Activated naive CD4-positive, alpha-beta T cell treated with anti-CD3 and anti-CD28 coated beads, Interleukin-2, amount 10 ng/mL, durations not matched to agents 7 days and 5 days (primary cell): ENCODE measurements around the gene CLEC16A.
"Not testable (repeated sequence)": the region's sequence is repeated elsewhere in the genome, so short reads cannot be mapped to it uniquely, and the experiment has no call there.

Source experiments
- CTCF ChIA-PET: fragments of 350-600 bp; sonication (Branson Sonifier 250); formaldehyde crosslinking; loops from one replicate; lab custom pipeline; 2021; ENCODE audit warnings: antibody characterized with exemption; lab: Charles Lee
- DNase-seq: peaks from one replicate; pipeline ENCODE4 v3.0.0-alpha.2; 2020
- H3K27ac Mint-ChIP-seq: one replicate; pipeline ENCODE4 v1.8.0; 2021; ENCODE audit warnings: mild to moderate bottlenecking, moderate library complexity, mixed read lengths
- H3K27me3 Mint-ChIP-seq: one replicate; pipeline ENCODE4 v1.8.0; 2021; ENCODE audit warnings: mild to moderate bottlenecking, mixed read lengths
- H3K36me3 Mint-ChIP-seq: one replicate; pipeline ENCODE4 v1.8.0; 2021; ENCODE audit warnings: mixed read lengths
- H3K4me1 Mint-ChIP-seq: one replicate; pipeline ENCODE4 v1.8.0; 2021; ENCODE audit warnings: mixed read lengths
- H3K4me3 Mint-ChIP-seq: one replicate; pipeline ENCODE4 v1.8.0; 2021; ENCODE audit warnings: mild to moderate bottlenecking, moderate library complexity, mixed read lengths
- H3K9me3 Mint-ChIP-seq: one replicate; pipeline ENCODE4 v1.8.0; 2021; ENCODE audit warnings: mixed read lengths

Gene CLEC16A

DNA sequence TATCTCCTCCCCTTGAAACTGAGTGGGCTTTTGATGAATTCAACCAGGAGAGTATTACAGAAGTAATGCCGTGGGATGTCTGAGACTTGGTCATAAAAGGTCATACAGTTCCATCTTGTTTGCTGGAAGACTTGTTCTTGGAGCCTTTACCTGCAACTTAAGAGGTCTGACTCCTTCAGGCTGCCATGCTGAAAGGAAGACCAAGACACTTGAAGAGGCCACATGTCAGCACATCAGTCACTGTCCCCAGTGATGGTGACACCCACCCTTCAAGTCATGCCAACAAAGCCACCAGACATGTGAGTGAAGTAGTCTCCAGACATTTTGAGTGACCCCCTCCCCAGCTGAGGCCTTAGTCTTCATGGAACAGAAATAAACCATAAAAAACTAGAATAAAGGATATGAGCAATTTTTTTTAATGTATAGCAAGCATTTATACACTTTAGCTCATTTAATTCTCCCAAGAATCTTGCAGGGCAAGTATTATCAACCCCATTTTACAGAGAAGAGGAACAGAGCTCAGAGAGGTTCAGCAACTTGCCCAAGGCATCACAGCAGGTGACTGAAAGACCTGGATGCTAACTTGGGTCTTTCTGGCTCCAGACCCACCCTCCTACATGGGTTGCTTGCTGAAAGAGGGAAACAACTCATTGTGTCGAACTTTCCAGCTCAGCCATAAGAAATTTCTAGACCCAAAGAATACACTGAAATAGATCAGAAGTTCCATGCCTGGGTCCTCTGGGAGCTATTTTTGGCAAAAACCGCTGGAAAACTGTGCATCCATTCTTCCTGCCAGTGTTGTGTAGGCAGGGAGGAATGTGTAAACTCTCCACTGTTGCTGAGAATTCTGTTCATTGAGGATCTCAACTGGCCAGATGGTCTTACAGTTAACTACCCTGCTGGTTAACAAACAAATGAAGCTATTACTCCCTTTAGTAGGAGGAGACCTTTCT is 273.6 kb downstream of the CLEC16A start:
- CTCF ChIA-PET = interaction anchor here (0.9 to 3.1 kb wide), 5 partner anchors 11 to 114 kb away, joined by 3 to 19 read pairs (median 4); no protein-coding TSS in a partner anchor
- peaks cover 27% of the 10 kb centered on the region for H3K36me3 Mint-ChIP-seq
- H3K27me3 Mint-ChIP-seq = no peaks in the 10 kb centered on the region
- H3K4me3 Mint-ChIP-seq = no peak overlapping the region
- H3K27ac Mint-ChIP-seq = no peak overlapping the region
- no peak for DNase-seq
- H3K4me1 Mint-ChIP-seq = peaks cover 39% of the 10 kb centered on the region
- H3K9me3 Mint-ChIP-seq = peaks cover 25% of the 10 kb centered on the region

GRCh38 chr16:11218604-11218962 is 274.2 kb downstream of the CLEC16A start:
- H3K36me3 Mint-ChIP-seq = peaks cover 27% of the 10 kb centered on the region
- H3K9me3 Mint-ChIP-seq = peaks cover 25% of the 10 kb centered on the region
- no peaks in the 10 kb centered on the region for H3K27me3 Mint-ChIP-seq
- DNase-seq = no peak
- CTCF ChIA-PET = interaction anchor here (0.9 to 3.1 kb wide), 5 partner anchors 11 to 115 kb away, joined by 3 to 19 read pairs (median 4); no protein-coding TSS in a partner anchor
- H3K4me3 Mint-ChIP-seq = no peak overlapping the region
- peaks cover 45% of the 10 kb centered on the region for H3K4me1 Mint-ChIP-seq
- H3K27ac Mint-ChIP-seq = peak overlapping the region; percentile 58

GRCh38 chr16:11219178-11219577 is 274.8 kb downstream of the CLEC16A start:
- Mint-ChIP-seq H3K4me1 (peaks cover 51% of the 10 kb centered on the region), H3K4me3 (no peak overlapping the region), H3K27me3 (no peaks in the 10 kb centered on the region), H3K27ac (peak overlapping the region; percentile 69), H3K9me3 (peaks cover 25% of the 10 kb centered on the region), H3K36me3 (peaks cover 27% of the 10 kb centered on the region)
- no peak for DNase-seq
- CTCF ChIA-PET = interaction anchor here (1.6 to 3.1 kb wide), 2 partner anchors 12 to 31 kb away, joined by 4 to 19 read pairs; no protein-coding TSS in a partner anchor

DNA sequence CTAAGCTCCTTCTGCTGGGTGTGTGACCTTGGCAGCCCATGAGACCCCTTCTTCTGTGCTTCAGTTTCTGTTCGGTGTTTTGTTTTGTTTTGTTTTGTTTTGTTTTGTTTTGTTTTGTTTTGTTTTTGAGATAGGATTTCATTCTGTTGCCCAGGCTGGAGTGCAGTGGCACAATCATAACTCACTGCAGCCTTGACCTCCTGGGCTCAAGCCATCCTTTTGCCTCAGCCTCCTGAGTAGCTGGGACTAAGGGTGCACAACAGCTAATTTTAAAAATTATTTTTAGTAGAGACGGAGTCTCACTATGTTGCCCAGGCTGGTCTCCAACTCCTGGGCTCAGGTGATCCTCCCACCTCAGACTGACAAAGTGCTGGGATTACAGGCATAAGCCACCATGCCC is 276.1 kb downstream of the CLEC16A start:
- H3K27me3 Mint-ChIP-seq, H3K4me3 Mint-ChIP-seq, DNase-seq, H3K27ac Mint-ChIP-seq, CTCF ChIA-PET: not testable (repeated sequence)
- Mint-ChIP-seq H3K9me3 (peaks cover 25% of the 10 kb centered on the region), H3K36me3 (peaks cover 27% of the 10 kb centered on the region), H3K4me1 (peaks cover 64% of the 10 kb centered on the region)

- peaks cover 87% of the 10 kb centered on the region for H3K4me1 Mint-ChIP-seq
- peak; percentile 88 for DNase-seq
- CTCF ChIA-PET = interaction anchor here (0.7 to 1.9 kb wide), 10 partner anchors 9 to 261 kb away, joined by 3 to 16 read pairs (median 4); partner anchors contain the start of gene SOCS1
These were observed 279.9 kb downstream of the CLEC16A start for GRCh38 chr16:11224096-11224893.

DNA sequence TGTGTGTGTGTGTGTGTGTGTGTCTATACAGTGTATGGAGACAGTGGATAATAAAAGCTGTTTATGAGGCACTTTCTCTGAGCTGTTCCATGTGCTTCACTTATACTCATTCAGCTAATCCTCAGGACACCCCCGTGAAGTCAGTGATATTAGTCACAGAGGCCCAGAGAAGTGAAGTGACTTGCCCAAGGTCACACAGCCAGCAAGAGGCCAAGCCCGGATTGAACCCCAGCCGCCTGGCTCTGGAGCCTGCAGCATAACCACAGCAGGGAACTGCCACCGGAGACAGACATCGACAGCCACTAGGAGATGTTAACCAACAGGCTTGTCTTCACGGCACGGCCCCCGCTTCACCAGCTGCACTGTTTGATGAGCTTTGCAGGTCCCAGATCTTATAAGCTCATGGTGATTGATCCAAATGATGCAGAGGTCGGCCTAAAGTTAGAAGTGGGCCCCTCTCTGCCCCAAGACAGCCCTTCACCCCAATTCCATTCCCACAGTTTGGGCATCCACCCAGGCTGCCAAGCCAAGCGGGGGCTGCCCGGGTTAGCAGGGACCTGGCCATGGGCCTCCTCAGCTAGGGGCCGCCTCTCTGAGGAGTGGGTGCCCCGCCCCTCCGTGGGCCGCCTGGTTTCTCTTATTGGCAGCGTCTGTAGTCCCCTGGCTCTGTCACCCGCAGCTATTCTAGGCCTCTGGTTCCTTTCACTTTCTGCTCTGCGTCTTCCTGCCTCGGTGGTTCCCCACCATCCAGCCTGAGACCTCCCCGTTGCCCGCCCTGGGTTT is 280.7 kb downstream of the CLEC16A start:
- Mint-ChIP-seq H3K27me3 (no peaks in the 10 kb centered on the region), H3K4me1 (peaks cover 90% of the 10 kb centered on the region), H3K9me3 (no peaks in the 10 kb centered on the region), H3K36me3 (peaks cover 2% of the 10 kb centered on the region), H3K4me3 (peak overlapping the region; percentile 67), H3K27ac (peak overlapping the region; percentile 99)
- CTCF ChIA-PET = interaction anchor here (0.5 to 1.9 kb wide), 12 partner anchors 8 to 262 kb away, joined by 3 to 16 read pairs (median 4); partner anchors contain the start of gene SOCS1
- DNase-seq = peak; percentile 91

More at GRCh38 chr16:11224096-11224893, 279.9 kb downstream of the CLEC16A start:
- Mint-ChIP-seq H3K9me3 (peaks cover under 1% of the 10 kb centered on the region), H3K27ac (peak overlapping the region; percentile 99), H3K4me3 (peak overlapping the region; percentile 67), H3K36me3 (peaks cover under 1% of the 10 kb centered on the region), H3K27me3 (no peaks in the 10 kb centered on the region)

- no peak for DNase-seq
- Mint-ChIP-seq H3K27me3 (no peaks in the 10 kb centered on the region), H3K36me3 (peaks cover 3% of the 10 kb centered on the region), H3K4me3 (peak overlapping the region; percentile 67), H3K9me3 (no peaks in the 10 kb centered on the region), H3K27ac (peak overlapping the region; percentile 99), H3K4me1 (peaks cover 89% of the 10 kb centered on the region)
- CTCF ChIA-PET = interaction anchor here (0.5 to 1.9 kb wide), 11 partner anchors 8 to 263 kb away, joined by 3 to 16 read pairs (median 3); partner anchors contain the start of gene SOCS1
These were observed 281.5 kb downstream of the CLEC16A start for GRCh38 chr16:11225677-11226549.

DNA sequence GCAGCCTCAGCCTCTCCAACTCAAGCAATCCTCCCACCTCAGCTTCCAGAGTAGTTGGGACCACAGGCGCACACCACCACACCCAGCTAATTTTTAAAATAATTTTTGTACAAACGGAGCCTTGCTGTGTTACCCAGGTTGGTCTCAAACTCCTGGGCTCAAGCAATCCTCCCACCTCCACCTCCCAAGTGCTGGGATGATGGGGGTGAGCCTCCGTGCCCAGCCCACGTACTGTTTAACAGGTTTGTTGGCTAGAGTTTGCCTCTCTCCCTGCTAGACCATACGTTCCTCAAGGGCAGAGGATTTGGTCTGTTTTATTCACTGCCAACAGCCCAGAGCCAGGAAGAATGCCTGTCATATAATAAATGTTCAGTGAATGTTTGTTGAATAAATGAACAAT is 285.1 kb downstream of the CLEC16A start:
- H3K4me3 Mint-ChIP-seq = no peak overlapping the region
- H3K27ac Mint-ChIP-seq = peak overlapping the region; percentile 59
- H3K9me3 Mint-ChIP-seq = no peaks in the 10 kb centered on the region
- H3K4me1 Mint-ChIP-seq = peaks cover 93% of the 10 kb centered on the region
- peaks cover 3% of the 10 kb centered on the region for H3K36me3 Mint-ChIP-seq
- H3K27me3 Mint-ChIP-seq = no peaks in the 10 kb centered on the region
- DNase-seq = no peak
- CTCF ChIA-PET = interaction anchor here (0.6 kb wide), 1 partner anchor 29 kb away, joined by 3 read pairs; no protein-coding TSS in a partner anchor

DNA sequence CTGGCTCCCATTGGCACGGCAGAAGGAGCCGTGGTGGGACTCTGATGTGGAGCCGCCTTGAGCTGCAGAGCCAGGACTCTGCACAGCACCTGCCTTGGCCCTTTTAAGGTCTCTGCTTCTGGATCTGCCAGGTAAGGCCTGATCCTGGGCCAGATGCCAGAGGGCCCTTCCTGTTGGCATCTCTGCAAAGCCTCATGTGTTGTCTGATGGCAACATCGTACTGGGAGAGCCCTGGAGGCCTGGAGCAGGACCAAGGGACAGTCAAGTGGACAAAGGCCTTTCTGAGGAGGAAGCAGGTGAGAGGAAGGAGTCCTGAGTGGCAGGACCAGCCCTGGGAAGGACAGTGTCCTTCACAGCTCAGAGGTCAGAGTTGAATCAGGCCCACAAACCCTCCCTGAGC is 285.5 kb downstream of the CLEC16A start:
- H3K36me3 Mint-ChIP-seq = peaks cover 3% of the 10 kb centered on the region
- H3K4me1 Mint-ChIP-seq = peaks cover 92% of the 10 kb centered on the region
- no peaks in the 10 kb centered on the region for H3K9me3 Mint-ChIP-seq
- H3K27ac Mint-ChIP-seq = peak overlapping the region; percentile 79
- H3K27me3 Mint-ChIP-seq = no peaks in the 10 kb centered on the region
- no peak overlapping the region for H3K4me3 Mint-ChIP-seq
- CTCF ChIA-PET = interaction anchor here (0.6 kb wide), 1 partner anchor 30 kb away, joined by 3 read pairs; no protein-coding TSS in a partner anchor
- no peak for DNase-seq

- CTCF ChIA-PET = no interaction called here
- peaks cover 3% of the 10 kb centered on the region for H3K36me3 Mint-ChIP-seq
- H3K27ac Mint-ChIP-seq = peak overlapping the region; percentile 99
These were observed 287.1 kb downstream of the CLEC16A start for GRCh38 chr16:11231367-11231970.

More at GRCh38 chr16:11231367-11231970, 287.1 kb downstream of the CLEC16A start:
- DNase-seq = no peak
- Mint-ChIP-seq H3K4me1 (peaks cover 88% of the 10 kb centered on the region), H3K9me3 (no peaks in the 10 kb centered on the region), H3K4me3 (peak overlapping the region; percentile 12), H3K27me3 (no peaks in the 10 kb centered on the region)
